Liver (tissue), 9 donors: ENCODE results near the gene MAGI1. TPM values are rescaled to one million over a fixed set of nuclear protein-coding genes. Genes with fewer than 3 reads are reported as not detected.

ENCODE experiments used
- DNase-seq: peaks from one replicate; pipeline ENCODE4 v3.0.0-alpha.2; 2017; ENCODE audit warnings: low spot score
- H3K27ac ChIP-seq, 2 donors: one replicate each; pipeline ENCODE4 v1.7.0; 2013; ENCODE audit warnings: inconsistent platforms in 2 of 2, low read length in 2 of 2, control low read depth in 1 of 2, low read depth in 1 of 2, mild to moderate bottlenecking in 1 of 2
- H3K27me3 ChIP-seq, 4 donors: one replicate each; pipeline versions ENCODE4 v1.6.1 to v1.7.0; 2013; ENCODE audit warnings: low read length in 3 of 4, inconsistent platforms in 1 of 4, mild to moderate bottlenecking in 1 of 4, moderate library complexity in 1 of 4; ENCODE audit not compliant: control insufficient read depth in 4 of 4, insufficient read depth in 4 of 4
- H3K36me3 ChIP-seq, 4 donors: one replicate each; pipeline versions ENCODE4 v1.6.1 to v1.7.0; 2013; ENCODE audit warnings: low read length in 3 of 4, mild to moderate bottlenecking in 3 of 4, low read depth in 1 of 4, moderate library complexity in 1 of 4; ENCODE audit not compliant: control insufficient read depth in 4 of 4, insufficient read depth in 3 of 4
- H3K4me1 ChIP-seq, 4 donors: one replicate each; pipeline versions ENCODE4 v1.6.1 to v1.7.0; 2013; ENCODE audit warnings: low read length in 3 of 4, mild to moderate bottlenecking in 3 of 4, moderate library complexity in 1 of 4; ENCODE audit not compliant: control insufficient read depth in 4 of 4, insufficient read depth in 4 of 4
- H3K4me3 ChIP-seq, 3 donors: one replicate each; pipeline versions ENCODE4 v1.6.1 to v1.7.0; 2013; ENCODE audit warnings: low read length in 3 of 3, control low read depth in 1 of 3, low read depth in 1 of 3, mild to moderate bottlenecking in 1 of 3
- H3K9ac ChIP-seq, 2 donors: one replicate each; pipeline ENCODE4 v1.7.0; 2013; ENCODE audit warnings: low read length in 2 of 2, mild to moderate bottlenecking in 2 of 2, moderate library complexity in 2 of 2, control low read depth in 1 of 2, low read depth in 1 of 2
- H3K9me3 ChIP-seq, 4 donors: one replicate each; pipeline versions ENCODE4 v1.6.1 to v1.7.0; 2013; ENCODE audit warnings: low read length in 3 of 4; ENCODE audit not compliant: control insufficient read depth in 4 of 4
- CTCF ChIP-seq: fragments of 150-350 bp; IDR thresholded peaks from 2 replicates; pipeline ENCODE4 v1.5.1; 2017; ENCODE audit warnings: improper control_type of control experiment, low read depth, low read length; ENCODE audit not compliant: missing input control
- EGR1 ChIP-seq, 2 donors: IDR thresholded peaks; 2 replicates each; pipeline ENCODE4 v1.6.1; 2016 to 2018; ENCODE audit warnings: antibody characterized with exemption in 2 of 2, low read depth in 2 of 2
- FOXA1 ChIP-seq: IDR thresholded peaks from 2 replicates; pipeline ENCODE4 v1.6.1; 2016; ENCODE audit warnings: antibody characterized with exemption
- FOXA2 ChIP-seq: IDR thresholded peaks from 2 replicates; pipeline ENCODE4 v1.6.1; 2016; ENCODE audit warnings: antibody characterized with exemption
- GABPA ChIP-seq, 2 donors: IDR thresholded peaks in 1 of 2; conservative IDR thresholded peaks in 1 of 2; 2 replicates each; pipeline ENCODE4 v1.6.1; 2016; ENCODE audit warnings: antibody characterized with exemption in 2 of 2, mild to moderate bottlenecking in 1 of 2, moderate library complexity in 1 of 2
- HNF4A ChIP-seq, 2 donors: conservative IDR thresholded peaks; 2 replicates each; pipeline ENCODE4 v1.6.1; 2016; ENCODE audit warnings: antibody characterized with exemption in 2 of 2, mild to moderate bottlenecking in 2 of 2
- HNF4G ChIP-seq: IDR thresholded peaks from 2 replicates; pipeline ENCODE4 v1.6.1; 2016; ENCODE audit warnings: antibody characterized with exemption
- JUND ChIP-seq, 2 donors: IDR thresholded peaks; 2 replicates each; pipeline ENCODE4 v1.6.1; 2016; ENCODE audit warnings: antibody characterized with exemption in 2 of 2
- NR2F2 ChIP-seq: IDR thresholded peaks from 2 replicates; pipeline ENCODE4 v1.6.1; 2016; ENCODE audit warnings: antibody characterized with exemption
- RAD21 ChIP-seq, 2 donors: IDR thresholded peaks; 2 replicates each; pipeline ENCODE4 v1.6.1; 2016; ENCODE audit warnings: antibody characterized with exemption in 2 of 2, mild to moderate bottlenecking in 2 of 2
- REST ChIP-seq: IDR thresholded peaks from 2 replicates; pipeline ENCODE4 v1.6.1; 2016; ENCODE audit warnings: antibody characterized with exemption, mild to moderate bottlenecking
- RXRA ChIP-seq, 2 donors: IDR thresholded peaks; 2 replicates each; pipeline ENCODE4 v1.6.1; 2017 to 2018; ENCODE audit warnings: antibody characterized with exemption in 2 of 2, mild to moderate bottlenecking in 1 of 2
- ZBTB33 ChIP-seq: IDR thresholded peaks from 2 replicates; pipeline ENCODE4 v1.6.1; 2016; ENCODE audit warnings: antibody characterized with exemption
- WGBS: extraction: QIAGEN DNeasy Blood & Tissue Kit; methylation state at CpG from one replicate; pipeline ENCODE4 v1.1.7; 2013; 5-methylcytosine and 5-hydroxymethylcytosine counted together
- polyA plus RNA-seq, 2 donors: library from polyadenylated mRNA; stranded (reverse) in 1 of 2; unstranded in 1 of 2; fragments of 200-250 nt in 1 of 2; fragments of >200 nt in 1 of 2; fragmentation: Nextera tagmentation in 1 of 2; extraction: Ambion mirVana in 1 of 2; gene quantifications; one replicate each; pipeline versions ENCODE4 v1.2.1 to v1.2.3, GENCODE V29; 2013 to 2015
- total RNA-seq, 2 donors: library from RNA; depleted of rRNA; stranded (reverse); fragments of >200 nt; gene quantifications; one replicate each; pipeline ENCODE4 v1.2.3, GENCODE V29; 2014
- donor health status: healthy.
- donor health status: healthy.
- donor health status: healthy.
- donor health status: healthy.
- donor health status: healthy.

Gene MAGI1
- total and polyA plus RNA-seq, 4 donors = 9.6 to 68.8 (median 14.0) TPM

GRCh38 chr3:65713016-65713415, 325.7 kb downstream of the MAGI1 start (continued):
- TF ChIP-seq HNF4G = no peak
- no peak for TF ChIP-seq RAD21 (IDR thresholded peaks at IDR 0.05)

GRCh38 chr3:65712140-65712539, 326.6 kb downstream of the MAGI1 start:
- DNase-seq = no peak
- Histone ChIP-seq H3K27ac (no peak overlapping the region), H3K4me1 (peaks cover 0 to 4% (median 3%) of the 10 kb centered on the region in 4 donors), H3K9ac (no peak overlapping the region), H3K4me3 (no peak overlapping the region), H3K27me3 (no peaks in the 10 kb centered on the region), H3K36me3 (no peaks in the 10 kb centered on the region), H3K9me3 (no peaks in the 10 kb centered on the region)
- no peak for TF ChIP-seq FOXA1
- TF ChIP-seq EGR1 (IDR thresholded peaks at IDR 0.05; ENCODE audit: low read depth in 2 of 2) = no peak
- TF ChIP-seq CTCF = no peak
- TF ChIP-seq NR2F2 = no peak
- no peak for TF ChIP-seq RXRA (IDR thresholded peaks at IDR 0.05)
- TF ChIP-seq HNF4G = no peak
- TF ChIP-seq GABPA (IDR thresholded peaks at IDR 0.05 in 1 of 2, conservative IDR thresholded peaks at IDR 0.05 in 1 of 2) = no peak
- TF ChIP-seq JUND (IDR thresholded peaks at IDR 0.05) = no peak
- TF ChIP-seq ZBTB33 = no peak
- TF ChIP-seq HNF4A (conservative IDR thresholded peaks at IDR 0.05) = no peak
- TF ChIP-seq RAD21 (IDR thresholded peaks at IDR 0.05) = no peak
- no peak for TF ChIP-seq FOXA2
- TF ChIP-seq REST = no peak
- 89% methylated on average over 5 of the region's 5 CpGs for WGBS
